Fibroblast of skin of right quadriceps (primary cell): ENCODE results near the gene FRMD4B.

Experiments used
- DNase-seq: peaks from one replicate; pipeline ENCODE4 v3.0.0-alpha.2; 2013

FRMD4B gene

GRCh38 chr3:69200384-69201068 is 185.4 kb downstream of the FRMD4B start:
- peak; percentile 25 for DNase-seq

GRCh38 chr3:69199942-69200341 is 185.9 kb downstream of the FRMD4B start:
- no peak for DNase-seq

GRCh38 chr3:69197922-69198530 is 187.9 kb downstream of the FRMD4B start:
- DNase-seq: no peak

- DNase-seq: no peak
Measured at GRCh38 chr3:69197455-69197854, 188.4 kb downstream of the FRMD4B start.

GRCh38 chr3:69196876-69197275 is 189.0 kb downstream of the FRMD4B start:
- no peak for DNase-seq

GRCh38 chr3:69194431-69195165 is 191.3 kb downstream of the FRMD4B start:
- DNase-seq: no peak

GRCh38 chr3:69193749-69194148 is 192.1 kb downstream of the FRMD4B start:
- DNase-seq: no peak

- DNase-seq: no peak
Measured at GRCh38 chr3:69191516-69191915, 194.4 kb downstream of the FRMD4B start.

- DNase-seq: no peak
Measured at GRCh38 chr3:69189487-69189886, 196.4 kb downstream of the FRMD4B start.

- DNase-seq: no peak
Measured at GRCh38 chr3:69186575-69187093, 199.3 kb downstream of the FRMD4B start.

- DNase-seq: peak; percentile 92
Measured at GRCh38 chr3:69182588-69183316, 203.1 kb downstream of the FRMD4B start.

- peak; percentile 59 for DNase-seq
Measured at GRCh38 chr3:69181592-69182211, 204.2 kb downstream of the FRMD4B start.

GRCh38 chr3:69180869-69181591 is 204.9 kb downstream of the FRMD4B start:
- DNase-seq: no peak

GRCh38 chr3:69179740-69180372 is 206.0 kb downstream of the FRMD4B start:
- no peak for DNase-seq

GRCh38 chr3:69178838-69179739 is 206.8 kb downstream of the FRMD4B start:
- no peak for DNase-seq

- DNase-seq: no peak
Measured at GRCh38 chr3:69178082-69178481, 207.8 kb downstream of the FRMD4B start.

- no peak for DNase-seq
Measured at GRCh38 chr3:69174871-69175737, 210.8 kb downstream of the FRMD4B start.

GRCh38 chr3:69174445-69174844 is 211.4 kb downstream of the FRMD4B start:
- DNase-seq: no peak

- no peak for DNase-seq
Measured at GRCh38 chr3:69172058-69172457, 213.8 kb downstream of the FRMD4B start.
